Kidney glomerular epithelial cell (primary cell): ENCODE data around the gene TTC4.

Experiments used
- DNase-seq: peaks from one replicate; lab custom pipeline; 2025; lab: John Stamatoyannopoulos, UW

The TTC4 gene

DNA sequence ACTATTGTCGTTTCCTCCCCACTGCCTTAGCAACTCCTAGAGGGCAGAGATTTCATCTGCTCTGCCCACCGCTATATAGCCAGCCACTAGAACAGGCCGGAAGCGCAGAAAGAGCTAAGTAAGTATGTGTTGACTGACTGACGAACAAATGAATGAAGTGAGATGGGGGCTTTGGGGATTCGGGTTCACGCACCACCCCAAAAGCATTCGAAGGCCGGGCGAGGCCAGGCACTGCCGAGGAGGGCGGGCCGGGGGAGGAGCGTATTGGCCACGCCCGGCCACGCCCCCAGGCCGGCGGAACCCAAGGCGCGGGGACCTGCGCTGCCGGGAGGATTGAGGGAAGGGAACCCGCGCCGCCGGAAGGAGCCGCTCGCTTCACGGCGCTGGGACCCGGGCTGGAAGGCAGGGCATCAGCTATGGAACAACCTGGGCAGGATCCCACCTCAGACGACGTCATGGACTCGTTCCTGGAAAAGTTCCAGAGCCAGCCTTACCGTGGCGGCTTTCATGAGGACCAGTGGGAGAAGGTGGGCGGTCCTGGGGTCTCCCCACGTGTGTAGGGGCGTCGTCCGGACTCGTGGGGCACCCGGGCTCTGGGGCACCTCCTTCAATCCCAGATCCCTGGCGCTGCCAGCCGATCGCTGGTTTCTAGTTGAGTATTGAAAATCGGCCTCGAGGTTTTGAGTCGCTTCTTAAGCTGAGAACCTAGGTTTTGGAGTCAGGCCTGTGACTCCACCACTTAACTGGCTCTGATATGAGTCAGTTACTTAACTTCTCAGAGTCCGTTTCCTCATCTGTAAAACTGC is at the start of gene TTC4:
Gene TTC4, plus strand, starts transcription at position 369 of the 806 bp plus-strand sequence. Its CDS starts 48 bp downstream, at position 417.
- DNase-seq: peak; percentile 79

- no peak for DNase-seq
Measured at GRCh38 chr1:54666333-54666732, 49.3 kb upstream of the TTC4 start.

GRCh38 chr1:54667797-54668196 is 47.9 kb upstream of the TTC4 start:
- DNase-seq: no peak

- DNase-seq: no peak
Measured at GRCh38 chr1:54668567-54668966, 47.1 kb upstream of the TTC4 start.

GRCh38 chr1:54671985-54672608 is 43.6 kb upstream of the TTC4 start:
- DNase-seq: peak; percentile 11

DNA sequence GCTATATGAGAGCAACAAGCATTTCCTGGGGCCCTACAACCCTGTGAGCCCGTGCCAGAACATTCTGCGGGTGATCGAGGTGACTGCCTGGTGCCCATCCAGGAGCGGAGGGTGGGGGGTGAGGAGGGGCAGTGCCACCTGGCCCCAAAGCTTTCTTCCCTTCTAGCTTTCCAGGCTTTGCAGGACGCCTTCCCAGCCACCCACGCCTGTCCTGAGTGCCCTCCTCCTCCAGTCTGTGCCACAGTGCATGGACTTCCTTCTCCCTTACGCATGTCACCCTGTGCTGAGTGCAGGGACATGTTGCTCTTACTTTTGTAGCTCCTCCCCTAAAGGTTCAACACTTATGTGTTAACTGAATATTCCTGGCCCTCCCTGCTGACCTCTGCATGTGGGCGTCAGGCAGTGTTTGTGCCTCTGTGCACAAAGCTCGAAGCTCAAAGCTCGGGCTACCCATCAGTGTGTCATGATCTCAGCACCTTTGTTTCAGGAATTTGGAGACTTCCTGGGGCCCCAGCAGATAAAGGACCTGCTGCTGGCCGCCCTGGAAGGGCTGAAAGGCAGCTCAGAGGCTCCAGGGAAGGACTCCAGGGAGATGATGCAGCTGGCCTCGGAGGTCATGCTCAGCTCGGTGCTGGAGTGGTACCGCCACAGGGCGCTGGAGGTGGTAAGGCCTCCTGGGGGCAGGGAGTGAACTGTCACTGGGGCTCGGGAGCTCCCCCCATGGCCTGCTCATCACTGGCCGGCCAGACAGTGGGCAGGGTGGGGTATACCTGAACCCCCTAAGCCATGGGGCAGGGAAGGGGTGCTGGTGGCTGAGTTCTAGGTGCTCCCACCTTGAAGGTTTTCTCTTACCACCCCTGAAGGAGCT is 36.7 kb upstream of the TTC4 start:
- DNase-seq: no peak

DNA sequence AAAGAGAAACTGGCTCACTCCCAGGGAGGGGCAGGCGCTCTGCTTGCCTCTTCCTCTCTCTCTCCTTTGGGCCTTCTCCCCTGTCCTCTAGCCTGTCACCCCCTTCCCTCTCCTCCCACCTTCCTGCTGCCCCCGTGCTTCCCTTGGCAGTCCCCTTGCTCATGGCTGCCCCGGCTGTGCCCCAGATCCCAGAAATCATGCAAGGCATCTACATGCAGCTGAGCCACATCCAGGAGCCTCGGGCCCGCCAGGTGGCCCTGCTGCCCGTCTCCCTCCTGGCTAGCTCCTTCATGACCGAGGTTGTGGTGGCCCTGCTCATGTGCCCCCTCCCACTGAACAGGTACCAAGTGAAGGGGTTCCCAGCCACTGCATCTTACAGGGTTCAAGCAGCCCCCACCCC is 36.0 kb upstream of the TTC4 start:
- no peak for DNase-seq

DNA sequence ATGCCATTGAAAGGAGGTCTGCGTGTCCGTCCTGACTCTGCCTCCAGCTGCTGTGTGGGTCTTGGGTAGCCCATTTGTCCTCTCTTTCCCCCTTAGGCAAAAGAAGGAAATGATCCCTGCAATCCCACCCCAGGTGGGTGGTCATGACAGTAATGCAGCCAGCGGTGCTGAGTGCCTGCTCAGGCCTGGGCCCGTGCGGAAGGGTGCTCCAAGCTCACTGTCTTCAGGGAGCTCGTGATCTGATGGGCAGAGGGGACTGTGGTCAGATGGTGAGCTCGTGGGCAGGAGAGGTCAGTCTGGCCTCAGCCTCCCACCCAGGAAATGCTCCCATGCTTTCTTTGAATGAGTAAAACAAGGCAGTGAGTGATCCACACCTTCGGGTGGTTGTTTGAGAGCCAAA is 35.3 kb upstream of the TTC4 start:
- DNase-seq: no peak

DNA sequence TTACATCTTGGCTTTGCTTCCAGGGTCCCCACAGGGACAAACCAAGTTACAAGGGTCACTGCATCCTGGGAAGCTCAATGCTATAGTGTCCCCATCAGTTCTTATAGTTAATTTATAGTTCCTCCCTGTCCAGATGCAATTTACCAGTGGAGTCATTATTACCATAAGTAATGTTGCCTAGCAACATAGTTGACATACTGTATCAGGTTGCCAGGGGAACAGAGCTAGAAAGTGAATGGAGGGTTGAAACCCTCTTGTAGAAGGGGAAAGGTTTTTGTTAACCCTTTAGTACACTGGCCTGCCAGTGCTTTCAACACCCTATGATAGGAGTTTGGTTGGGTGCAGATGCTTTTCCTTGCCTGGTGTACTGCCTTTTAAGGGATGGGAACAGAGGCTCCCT is 34.3 kb upstream of the TTC4 start:
- DNase-seq: no peak

DNA sequence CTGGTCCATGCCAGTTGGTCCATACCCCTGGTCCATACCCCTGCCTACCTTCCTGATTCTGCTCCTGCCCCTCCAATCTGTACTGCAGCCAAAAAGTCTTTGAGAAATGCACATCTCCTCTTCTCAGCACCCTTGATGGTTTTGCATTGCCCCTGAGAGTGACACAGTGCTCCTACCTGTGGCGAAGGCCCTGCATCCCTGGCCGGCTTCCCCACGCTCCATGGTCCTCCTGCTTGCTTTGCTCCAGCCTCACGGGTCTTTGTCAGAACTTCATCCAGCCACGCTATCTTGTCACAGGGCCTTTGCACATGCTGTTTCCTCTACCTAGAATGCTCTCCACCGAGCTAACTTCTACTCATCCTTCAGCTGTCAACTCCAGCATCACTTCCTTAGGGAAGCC is 32.2 kb upstream of the TTC4 start:
- no peak for DNase-seq

DNA sequence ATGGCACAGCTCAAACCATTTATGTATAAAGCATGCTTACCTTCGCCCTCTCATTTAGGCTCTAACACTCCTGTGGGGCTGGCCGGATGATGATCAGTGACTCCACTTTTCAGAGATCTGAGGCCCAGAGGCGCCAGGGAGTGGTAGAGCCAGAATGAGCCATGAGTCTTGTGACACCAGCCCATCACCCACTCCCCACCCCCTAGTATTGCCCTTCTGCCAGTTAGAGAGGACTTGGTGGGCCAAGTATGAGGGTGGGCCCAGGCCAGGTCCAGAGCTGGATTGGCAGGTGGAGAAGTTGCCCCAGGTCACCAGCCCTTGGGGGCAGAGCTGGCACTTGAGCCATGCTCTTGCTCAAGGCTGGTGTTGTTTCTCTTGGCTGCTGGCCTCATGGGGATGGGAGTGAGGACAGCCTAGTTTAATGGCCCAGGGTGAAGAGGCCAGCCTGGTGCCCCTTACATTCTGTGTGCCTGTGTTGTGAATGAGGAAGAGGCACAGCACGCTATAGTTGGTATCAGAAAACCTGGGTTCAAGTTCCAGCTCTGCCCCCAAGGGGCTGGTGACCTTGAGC is 30.2 kb upstream of the TTC4 start:
- no peak for DNase-seq

GRCh38 chr1:54686155-54686554 is 29.5 kb upstream of the TTC4 start:
- no peak for DNase-seq

DNA sequence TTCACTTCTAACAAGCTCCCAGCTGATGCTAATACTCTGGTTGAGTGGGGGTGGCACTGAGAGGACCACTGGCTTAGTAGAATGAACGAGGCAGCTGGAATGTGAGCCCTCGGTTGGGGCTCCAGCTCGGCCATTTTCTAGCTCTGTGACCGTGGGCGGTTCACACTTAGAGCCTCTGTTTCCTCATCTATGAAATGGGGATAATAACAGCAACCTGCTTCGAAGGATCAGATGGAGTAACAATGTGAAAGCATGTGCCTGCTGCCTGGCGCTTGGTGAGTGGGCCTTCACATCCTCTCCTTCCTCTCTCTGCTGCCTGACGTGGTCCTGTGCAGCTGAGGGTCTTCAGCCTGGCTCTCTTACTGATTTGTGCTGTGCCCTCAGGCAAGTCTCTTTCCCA is 20.9 kb upstream of the TTC4 start:
- no peak for DNase-seq

DNA sequence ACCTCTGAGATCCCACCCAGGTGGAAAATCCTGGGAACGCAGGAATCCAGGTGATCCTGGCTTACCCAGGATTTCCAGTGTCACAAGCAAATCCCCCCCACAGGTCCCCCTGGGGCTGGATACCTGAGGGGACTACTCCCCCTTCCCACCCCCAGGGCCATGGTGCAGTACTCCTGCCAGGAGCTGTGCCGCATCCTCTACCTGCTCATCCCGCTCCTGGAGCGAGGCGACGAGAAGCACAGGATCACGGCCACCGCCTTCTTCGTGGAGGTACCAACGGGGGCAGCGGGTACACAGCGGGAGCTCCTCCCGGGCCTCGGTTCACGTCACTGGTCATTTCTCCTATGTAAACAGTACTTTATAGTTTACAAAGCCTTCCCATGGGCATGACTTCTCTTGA is 20.4 kb upstream of the TTC4 start:
- no peak for DNase-seq

DNA sequence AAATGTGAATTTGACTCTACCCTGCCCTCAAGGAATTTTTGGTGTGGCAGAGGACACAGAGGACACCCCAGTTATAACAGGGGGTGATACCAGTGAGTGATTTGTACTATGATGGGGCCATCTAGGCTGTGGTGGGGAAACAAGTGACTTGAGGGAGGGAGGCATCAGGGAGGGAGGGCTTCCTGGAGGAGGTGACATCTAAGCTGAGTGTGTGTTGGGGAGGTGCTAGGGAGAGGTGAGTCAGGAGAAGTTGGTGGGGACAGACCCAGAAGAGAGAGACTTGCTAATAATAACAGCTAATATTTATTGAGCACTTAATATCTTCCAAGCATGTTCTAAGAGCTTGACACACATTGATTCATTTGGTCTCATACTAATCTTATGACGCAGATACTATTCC is 19.9 kb upstream of the TTC4 start:
- no peak for DNase-seq

- no peak for DNase-seq
Measured at GRCh38 chr1:54696262-54696661, 19.4 kb upstream of the TTC4 start.

GRCh38 chr1:54697896-54698295 is 17.8 kb upstream of the TTC4 start:
- DNase-seq: no peak

- no peak for DNase-seq
Measured at GRCh38 chr1:54698346-54698745, 17.3 kb upstream of the TTC4 start.

DNA sequence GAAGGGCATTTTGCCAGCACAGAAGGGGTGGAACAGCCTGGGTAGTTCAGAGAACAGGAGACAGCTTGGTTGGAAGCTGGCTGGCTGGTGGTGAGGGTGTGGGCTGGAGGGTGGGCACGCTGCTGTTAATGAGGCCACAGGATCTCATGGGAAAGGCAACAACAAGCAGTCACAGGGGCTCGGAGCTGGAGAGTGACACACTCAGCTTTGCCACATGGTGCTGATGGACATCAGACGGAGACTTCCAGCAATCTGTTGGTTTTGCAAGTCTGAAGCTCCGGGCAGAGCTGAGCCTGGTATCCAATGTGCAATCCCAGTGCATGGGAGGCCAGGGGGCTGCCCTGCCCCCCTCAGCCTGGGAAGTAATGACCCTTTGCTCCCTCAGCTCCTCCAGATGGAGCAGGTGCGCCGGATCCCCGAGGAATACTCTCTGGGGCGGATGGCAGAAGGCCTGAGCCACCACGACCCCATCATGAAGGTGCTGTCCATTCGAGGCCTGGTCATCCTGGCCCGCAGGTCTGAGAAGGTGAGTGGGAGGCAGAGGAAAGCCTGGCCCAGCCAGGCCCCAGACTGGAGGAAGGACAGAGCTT is 15.6 kb upstream of the TTC4 start:
- DNase-seq: no peak

DNA sequence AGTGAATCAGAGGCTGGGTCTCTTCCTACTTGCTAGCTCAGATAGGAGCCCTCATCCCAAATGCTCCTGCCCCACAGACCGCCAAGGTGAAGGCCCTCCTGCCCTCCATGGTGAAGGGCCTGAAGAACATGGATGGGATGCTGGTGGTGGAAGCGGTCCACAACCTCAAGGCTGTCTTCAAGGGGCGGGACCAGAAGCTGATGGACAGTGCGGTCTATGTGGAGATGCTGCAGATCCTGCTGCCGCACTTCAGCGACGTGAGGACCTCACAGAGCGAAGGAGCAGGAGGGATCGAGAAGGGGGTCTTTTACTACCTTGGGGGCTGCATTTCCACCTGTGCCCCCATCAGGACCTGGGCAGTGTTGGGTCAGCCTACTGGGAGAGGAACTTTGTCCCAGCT is 14.6 kb upstream of the TTC4 start:
- no peak for DNase-seq

- DNase-seq: no peak
Measured at GRCh38 chr1:54701996-54702395, 13.7 kb upstream of the TTC4 start.

GRCh38 chr1:54703471-54703870 is 12.2 kb upstream of the TTC4 start:
- DNase-seq: no peak
